MG63 (cell line): ENCODE data around the gene KRTAP2-3. TPM values are rescaled to one million over a fixed set of nuclear protein-coding genes. Genes with fewer than 3 reads are reported as not detected.
"Not testable (repeated sequence)": the region's sequence is repeated elsewhere in the genome, so short reads cannot be mapped to it uniquely, and the experiment has no call there.

Source experiments
- DNase-seq: peaks from one replicate; pipeline ENCODE4 v3.0.0-alpha.2; 2020
- H3K27me3 ChIP-seq: fragments of 250-450 bp; sonication (Bioruptor Pico); 2 replicates; pipeline ENCODE4 v1.5.1; 2020; ENCODE audit warnings: mild to moderate bottlenecking, moderate library complexity
- H3K36me3 ChIP-seq: fragments of 250-450 bp; sonication (Bioruptor Pico); 2 replicates; pipeline ENCODE4 v1.5.1; 2020; ENCODE audit warnings: mild to moderate bottlenecking, moderate library complexity
- H3K4me3 ChIP-seq: fragments of 250-450 bp; sonication (Bioruptor Pico); 2 replicates; pipeline ENCODE4 v1.5.1; 2020; ENCODE audit warnings: mild to moderate bottlenecking, moderate library complexity
- H3K9me3 ChIP-seq: fragments of 250-450 bp; sonication (Bioruptor Pico); 2 replicates; pipeline ENCODE4 v1.5.1; 2020; ENCODE audit warnings: mild to moderate bottlenecking, moderate library complexity
- total RNA-seq: library from RNA; depleted of rRNA; stranded (reverse); fragments of >200 nt; shearing (Covaris generic); gene quantifications from 2 replicates; pipeline ENCODE4 v1.2.3, GENCODE V29; 2014; ENCODE audit warnings: low replicate concordance

Gene KRTAP2-3
- total RNA-seq, 1 experiment from 2014 or later: 0.33 TPM

GRCh38 chr17:41052566-41052965 lies 7.3 kb downstream of the KRTAP2-3 start:
- no peak overlapping the region for H3K4me3 ChIP-seq
- DNase-seq: no peak
- H3K27me3 ChIP-seq: no peaks in the 10 kb centered on the region
- peaks cover 7% of the 10 kb centered on the region for H3K9me3 ChIP-seq
- no peaks in the 10 kb centered on the region for H3K36me3 ChIP-seq

GRCh38 chr17:41049110-41049509 lies 10.8 kb downstream of the KRTAP2-3 start:
- Histone ChIP-seq H3K27me3 (no peaks in the 10 kb centered on the region), H3K36me3 (no peaks in the 10 kb centered on the region), H3K4me3 (no peak overlapping the region), H3K9me3 (peaks cover 5% of the 10 kb centered on the region)
- peak; percentile 31 for DNase-seq

DNA sequence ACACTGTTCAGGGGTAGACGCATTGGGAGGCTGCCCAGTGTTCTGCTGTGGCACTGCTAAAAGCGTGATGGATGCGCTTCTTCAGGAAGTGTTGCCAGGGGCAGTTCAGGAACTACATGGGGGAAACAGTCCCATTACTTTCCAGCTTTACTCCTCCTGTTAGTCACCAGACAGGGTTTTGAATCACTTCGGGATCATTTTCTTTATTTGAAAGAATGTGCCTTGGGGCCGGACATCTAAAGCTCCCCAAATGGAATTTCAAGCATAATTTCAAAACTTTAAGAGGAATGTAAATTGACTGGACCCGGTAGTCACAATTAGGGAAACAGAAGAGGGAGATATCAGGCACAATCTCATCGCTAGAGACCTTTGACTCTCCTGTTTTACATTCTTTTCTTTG lies 11.5 kb downstream of the KRTAP2-3 start:
- peaks cover 8% of the 10 kb centered on the region for H3K9me3 ChIP-seq
- peak; percentile 36 for DNase-seq
- no peak overlapping the region for H3K4me3 ChIP-seq
- no peaks in the 10 kb centered on the region for H3K27me3 ChIP-seq
- H3K36me3 ChIP-seq: no peaks in the 10 kb centered on the region

DNA sequence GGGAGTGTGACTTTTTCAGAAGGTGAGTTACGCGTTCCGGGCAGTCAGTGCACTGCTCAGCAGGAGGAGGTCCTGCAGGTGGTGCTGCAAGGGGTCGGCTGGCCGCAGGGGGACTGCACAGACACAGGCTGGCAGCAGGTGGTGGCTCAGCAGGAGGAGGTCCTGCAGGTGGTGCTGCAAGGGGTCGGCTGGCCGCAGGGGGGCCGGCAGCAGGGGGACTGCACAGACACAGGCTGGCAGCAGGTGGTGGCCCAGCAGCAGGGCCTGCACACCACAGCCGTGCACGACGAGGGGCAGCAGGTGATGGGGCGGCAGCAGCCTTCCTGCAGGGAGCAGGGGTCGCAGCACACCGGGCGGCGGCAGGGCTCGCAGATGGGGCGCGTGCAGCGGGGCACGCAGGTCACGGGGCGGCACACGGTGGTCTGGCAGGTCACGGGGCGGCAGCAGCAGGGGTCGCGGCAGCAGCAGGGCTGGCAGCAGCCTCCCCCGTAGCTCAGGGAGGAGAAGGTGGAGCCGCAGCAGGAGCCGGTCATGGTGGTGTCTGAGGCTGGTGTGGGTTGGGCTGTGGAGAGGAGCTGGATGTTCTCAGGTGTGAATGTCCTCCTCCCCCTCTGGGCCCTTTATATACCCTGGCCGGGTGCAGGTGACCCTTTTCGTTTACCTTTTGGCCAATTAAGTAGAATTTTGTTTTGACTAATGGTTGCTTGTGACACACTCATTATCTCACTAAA lies 13.0 kb downstream of the KRTAP2-3 start, which contains the start of gene KRTAP2-1:
KRTAP2-1 (minus strand) TSS at position 582 of the 731 bp plus-strand sequence; CDS start at position 533, 49 bp downstream.
- H3K9me3 ChIP-seq: peaks cover 14% of the 10 kb centered on the region
- not testable (repeated sequence) for H3K4me3 ChIP-seq, DNase-seq, H3K36me3 ChIP-seq, H3K27me3 ChIP-seq

DNA sequence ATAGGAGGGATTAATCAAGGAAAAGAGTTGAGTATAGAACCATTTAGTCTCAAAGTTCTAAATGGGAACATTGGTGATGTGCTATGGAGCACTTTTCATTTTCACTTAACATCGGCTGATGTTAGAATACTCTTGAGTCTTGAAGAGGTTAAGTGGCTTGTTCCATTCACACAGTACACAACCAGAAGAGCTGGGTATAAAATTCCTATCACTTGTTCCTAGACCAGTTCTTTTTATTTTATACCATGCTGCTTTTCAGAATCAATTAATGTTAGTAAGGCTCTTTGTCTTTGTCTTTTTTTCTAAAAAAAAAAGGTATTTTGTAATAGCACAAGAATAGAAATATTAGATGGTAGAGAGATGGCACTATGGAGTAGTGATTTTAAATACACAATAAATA lies 17.0 kb downstream of the KRTAP2-3 start:
- Histone ChIP-seq H3K9me3 (peaks cover 14% of the 10 kb centered on the region), H3K27me3 (no peaks in the 10 kb centered on the region), H3K4me3 (no peak overlapping the region), H3K36me3 (peaks cover 4% of the 10 kb centered on the region; the same call in 1 of the 2 replicates)
- DNase-seq: no peak

- not testable (repeated sequence) for H3K4me3 ChIP-seq, H3K27me3 ChIP-seq, H3K36me3 ChIP-seq
- peak; percentile 88 for DNase-seq
- peaks cover 14% of the 10 kb centered on the region for H3K9me3 ChIP-seq
Measured at GRCh38 chr17:41040783-41041571, 18.9 kb downstream of the KRTAP2-3 start, which contains the start of gene KRTAP1-1. Gene KRTAP1-1 (minus strand): TSS chr17:41041450. CDS start chr17:41041397, 53 bp downstream.

- H3K27me3 ChIP-seq: no peaks in the 10 kb centered on the region
- H3K9me3 ChIP-seq: peaks cover 3% of the 10 kb centered on the region
- no peak for DNase-seq
- H3K4me3 ChIP-seq: no peak overlapping the region
- H3K36me3 ChIP-seq: peaks cover under 1% of the 10 kb centered on the region; the same call in 1 of the 2 replicates
Measured at GRCh38 chr17:41037853-41038350, 22.0 kb downstream of the KRTAP2-3 start.

GRCh38 chr17:41034346-41034935 lies 25.5 kb downstream of the KRTAP2-3 start, which contains the start of gene KRTAP1-3:
Gene KRTAP1-3 (minus strand): TSS chr17:41034874. CDS start chr17:41034821, 53 bp downstream.
- DNase-seq: peak; percentile 97
- not testable (repeated sequence) for H3K36me3 ChIP-seq, H3K4me3 ChIP-seq, H3K9me3 ChIP-seq, H3K27me3 ChIP-seq

- Histone ChIP-seq H3K36me3 (no peaks in the 10 kb centered on the region), H3K9me3 (no peaks in the 10 kb centered on the region), H3K27me3 (no peaks in the 10 kb centered on the region), H3K4me3 (no peak within 1 kb of the TSS)
- no peak for DNase-seq
Measured at GRCh38 chr17:41029633-41030245, 30.2 kb downstream of the KRTAP2-3 start, which contains the start of gene KRTAP1-4. Gene KRTAP1-4 (minus strand): TSS chr17:41030195. CDS start chr17:41030078, 117 bp downstream.

DNA sequence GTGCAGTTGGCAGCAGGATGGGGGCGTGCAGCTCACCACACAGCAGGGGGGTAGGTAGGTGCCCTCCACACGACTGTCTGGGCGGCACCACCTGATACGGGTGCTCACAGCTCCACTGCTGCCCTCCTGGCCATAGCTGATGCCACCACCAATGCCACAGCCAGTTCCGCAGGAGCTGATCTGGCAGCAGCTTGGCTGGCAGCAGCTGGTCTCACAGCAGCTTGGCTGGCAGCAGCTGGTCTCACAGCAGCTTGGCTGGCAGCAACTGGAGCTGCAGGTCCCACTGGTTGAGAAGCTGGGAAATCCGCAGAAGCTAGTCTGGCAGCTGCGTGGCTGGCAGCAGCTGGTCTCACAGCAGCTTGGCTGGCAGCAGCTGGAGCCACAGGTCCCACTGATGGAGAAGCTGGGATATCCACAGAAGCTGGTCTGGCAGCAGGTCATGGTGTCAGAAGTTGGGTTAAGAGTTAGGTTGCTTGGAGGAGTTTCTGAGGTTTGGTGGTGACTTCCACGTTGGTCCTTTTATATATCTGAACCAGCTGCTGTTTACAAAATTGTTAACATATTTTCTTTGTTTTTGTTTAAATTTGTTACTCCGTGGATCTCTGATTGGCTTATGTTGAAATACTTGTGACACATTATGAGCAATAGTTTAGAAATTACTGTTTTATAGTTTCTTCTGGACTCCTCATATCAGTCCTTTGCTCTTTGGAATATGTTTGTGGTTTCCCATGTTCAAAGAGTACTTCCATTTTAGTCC lies 33.0 kb downstream of the KRTAP2-3 start, which contains the start of gene KRTAP1-5:
KRTAP1-5 (minus strand) TSS at position 494 of the 757 bp plus-strand sequence; CDS start at position 441, 53 bp downstream.
- H3K36me3 ChIP-seq: no peaks in the 10 kb centered on the region
- no peaks in the 10 kb centered on the region for H3K27me3 ChIP-seq
- peaks cover 3% of the 10 kb centered on the region; the same call in 1 of the 2 replicates for H3K9me3 ChIP-seq
- peak; percentile 99 for DNase-seq
- H3K4me3 ChIP-seq: 0 out of 2 replicates have a peak within 1 kb of the TSS, but pooled peaks have one; percentile 0

DNA sequence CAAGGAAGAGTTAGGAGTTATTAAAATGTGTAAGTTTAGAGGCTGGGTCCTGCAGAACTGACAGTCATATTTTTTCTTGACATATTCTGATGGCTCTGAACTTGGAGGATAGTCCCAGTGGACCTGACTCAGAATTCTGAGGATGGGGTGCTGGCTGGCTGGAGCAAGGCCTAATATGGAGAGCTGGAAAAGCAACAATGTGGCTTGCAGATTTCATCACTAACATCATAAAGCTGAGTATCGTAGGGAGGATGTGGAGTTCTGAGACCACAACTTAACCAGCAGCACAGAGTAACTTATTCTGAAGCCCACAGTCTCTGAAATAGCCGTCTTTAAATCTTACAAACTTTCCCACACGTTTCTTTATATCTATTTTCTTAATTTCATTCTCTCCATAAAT lies 35.2 kb downstream of the KRTAP2-3 start:
- Histone ChIP-seq H3K4me3 (no peak overlapping the region), H3K9me3 (peaks cover 3% of the 10 kb centered on the region; the same call in 1 of the 2 replicates), H3K36me3 (no peaks in the 10 kb centered on the region), H3K27me3 (no peaks in the 10 kb centered on the region)
- no peak for DNase-seq

DNA sequence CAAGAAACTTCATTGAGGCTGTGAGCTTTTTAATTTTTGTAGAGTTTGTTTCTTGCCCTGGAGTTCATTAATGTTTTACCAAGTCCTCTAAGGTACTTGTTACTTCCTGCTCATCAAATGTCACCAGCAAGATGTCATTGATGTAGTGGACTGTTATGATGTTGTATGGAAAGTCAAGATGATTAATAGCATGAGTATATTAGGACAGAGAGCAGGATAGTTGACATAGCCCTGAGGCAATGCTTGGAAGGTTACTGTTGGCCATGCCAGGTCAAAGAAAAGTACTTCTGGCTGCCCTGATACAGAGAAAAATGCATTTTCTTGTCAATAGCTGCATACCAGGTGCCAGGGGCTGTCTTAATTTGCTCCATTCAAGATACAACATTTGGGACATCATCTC lies 39.6 kb downstream of the KRTAP2-3 start:
- no peaks in the 10 kb centered on the region for H3K27me3 ChIP-seq
- H3K4me3 ChIP-seq: no peak overlapping the region
- DNase-seq: no peak
- no peaks in the 10 kb centered on the region for H3K36me3 ChIP-seq
- peaks cover 3% of the 10 kb centered on the region; the same call in 1 of the 2 replicates for H3K9me3 ChIP-seq

DNA sequence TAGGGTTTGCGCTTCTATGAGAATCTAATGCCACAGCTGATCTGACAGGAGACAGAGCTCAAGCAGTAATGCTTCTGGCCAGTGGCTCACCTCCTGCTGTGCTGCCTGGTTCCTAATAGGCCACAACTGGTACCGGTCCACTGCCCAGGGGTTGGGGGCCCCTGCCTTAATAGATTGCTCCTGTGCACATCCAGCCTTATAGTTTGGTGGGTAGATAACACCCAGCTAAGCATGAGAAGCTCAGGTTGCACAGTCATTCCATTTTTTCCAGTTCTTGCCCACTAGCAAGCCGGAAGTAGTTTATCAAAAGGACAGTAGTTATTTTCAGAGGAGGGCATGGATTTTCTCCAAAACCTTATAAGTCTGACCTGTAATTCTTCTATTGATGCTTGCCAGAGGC lies 40.5 kb downstream of the KRTAP2-3 start:
- no peak for DNase-seq
- Histone ChIP-seq H3K4me3 (no peak overlapping the region), H3K9me3 (peaks cover 3% of the 10 kb centered on the region), H3K36me3 (no peaks in the 10 kb centered on the region), H3K27me3 (no peaks in the 10 kb centered on the region)

GRCh38 chr17:41018541-41018940 lies 41.4 kb downstream of the KRTAP2-3 start:
- DNase-seq: no peak
- Histone ChIP-seq H3K4me3 (no peak overlapping the region), H3K9me3 (peaks cover 3% of the 10 kb centered on the region), H3K27me3 (no peaks in the 10 kb centered on the region), H3K36me3 (no peaks in the 10 kb centered on the region)

DNA sequence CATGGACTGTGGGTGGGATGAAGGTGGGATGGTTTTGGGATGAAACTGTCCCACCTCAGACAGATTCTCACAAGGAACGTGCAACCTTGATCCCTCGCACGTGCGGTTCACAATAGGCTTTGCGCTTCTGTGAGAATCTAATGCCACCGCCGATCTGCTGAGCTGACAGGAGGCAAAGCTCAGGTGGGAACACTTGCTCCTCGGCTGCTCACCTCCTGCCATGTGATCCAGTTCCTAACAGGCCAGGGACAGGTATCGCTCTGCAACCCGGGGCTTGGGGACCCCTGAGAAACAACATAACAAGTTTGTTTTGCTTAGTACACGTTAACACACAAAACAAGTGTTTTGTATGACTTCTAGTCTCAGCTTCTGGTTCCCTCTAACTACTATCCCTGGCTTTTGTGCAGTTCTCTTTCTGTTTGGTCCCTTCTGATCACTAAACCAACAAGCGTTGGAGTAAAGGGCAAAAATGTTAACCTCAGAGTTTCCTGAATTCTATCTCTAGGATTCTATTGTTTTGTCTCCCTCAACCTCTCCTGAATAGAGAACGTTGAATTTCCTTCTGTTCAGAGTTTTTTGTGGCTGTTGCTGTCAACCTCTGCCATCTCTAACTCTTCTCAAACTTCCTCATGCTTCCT lies 43.2 kb downstream of the KRTAP2-3 start:
- no peaks in the 10 kb centered on the region; the same call in 1 of the 2 replicates for H3K9me3 ChIP-seq
- H3K4me3 ChIP-seq: no peak overlapping the region
- H3K27me3 ChIP-seq: no peaks in the 10 kb centered on the region
- H3K36me3 ChIP-seq: no peaks in the 10 kb centered on the region
- no peak for DNase-seq
